WTC11 (cell line): ENCODE measurements around the gene TGFBR2. TPM values are rescaled to one million over a fixed set of nuclear protein-coding genes. Genes with fewer than 3 reads are reported as not detected.

Experiments
- ATAC-seq: fragments of 200-7000 bp; cut with Tn5 transposase; 2 replicates; pipeline ENCODE4 v1.10.0; 2021; ENCODE audit warnings: mild to moderate bottlenecking, moderate library complexity
- CTCF ChIA-PET: fragments of 300-600 bp; sonication (Branson Sonifier 250); formaldehyde crosslinking; loops from one replicate; lab custom pipeline; 2021; ENCODE audit warnings: antibody characterized with exemption; lab: Charles Lee
- POLR2A ChIA-PET: fragments of 350-600 bp; sonication (Branson Sonifier 250); formaldehyde crosslinking; loops from one replicate; lab custom pipeline; 2021; ENCODE audit warnings: antibody characterized with exemption; lab: Charles Lee
- DNase-seq: peaks from one replicate; pipeline ENCODE4 v3.0.0; 2021; ENCODE audit warnings: low spot score
- H3K27ac Mint-ChIP-seq: 2 replicates; pipeline ENCODE4 v1.8.0; 2021; ENCODE audit warnings: mixed read lengths
- H3K27me3 Mint-ChIP-seq: 2 replicates; pipeline ENCODE4 v1.8.0; 2021; ENCODE audit warnings: low read depth, mild to moderate bottlenecking, moderate library complexity, mixed read lengths
- H3K36me3 Mint-ChIP-seq: 2 replicates; pipeline ENCODE4 v1.8.0; 2021; ENCODE audit warnings: mixed read lengths
- H3K4me1 Mint-ChIP-seq: 2 replicates; pipeline ENCODE4 v1.8.0; 2022; ENCODE audit warnings: mixed read lengths
- H3K4me3 Mint-ChIP-seq: 2 replicates; pipeline ENCODE4 v1.8.0; 2021; ENCODE audit warnings: mild to moderate bottlenecking, moderate library complexity, mixed read lengths
- H3K9me3 Mint-ChIP-seq: 2 replicates; pipeline ENCODE4 v1.8.0; 2021; ENCODE audit warnings: mixed read lengths
- CBFB ChIP-seq: sonication (generic); formaldehyde crosslinking; IDR thresholded peaks from 2 replicates; pipeline ENCODE4 v1.8.1; 2022; ENCODE audit warnings: mild to moderate bottlenecking, low read depth, missing genetic modification reagents
- CREM ChIP-seq: sonication (generic); formaldehyde crosslinking; IDR thresholded peaks from 2 replicates; pipeline ENCODE4 v1.8.1; 2022; ENCODE audit warnings: mild to moderate bottlenecking, missing genetic modification reagents, moderate library complexity
- JAZF1 ChIP-seq: fragments of 250-450 bp; sonication (Bioruptor Pico); IDR thresholded peaks from 2 replicates; pipeline ENCODE4 v1.9.0; 2021; ENCODE audit warnings: moderate library complexity, mild to moderate bottlenecking, inconsistent platforms
- SMAD3 ChIP-seq: sonication (generic); formaldehyde crosslinking; IDR thresholded peaks from 2 replicates; pipeline ENCODE4 v1.8.0; 2022; ENCODE audit warnings: missing genetic modification reagents, mild to moderate bottlenecking, borderline replicate concordance
- total RNA-seq: library from RNA; stranded (reverse); gene quantifications from 3 replicates; pipeline ENCODE4 v1.2.3, GENCODE V29; 2021
- TF ChIP-seq, protein P1 (sequence below): sonication (generic); formaldehyde crosslinking; conservative IDR thresholded peaks from 2 replicates; pipeline ENCODE4 v1.8.1; 2023; ENCODE audit warnings: mild to moderate bottlenecking, low read depth, missing genetic modification reagents, moderate library complexity
- TF ChIP-seq, protein P2 (sequence below): sonication (generic); formaldehyde crosslinking; IDR thresholded peaks from 2 replicates; pipeline ENCODE4 v1.8.1; 2022; ENCODE audit warnings: low read depth, missing genetic modification reagents, borderline replicate concordance
- TF ChIP-seq, protein P3 (sequence below): sonication (generic); formaldehyde crosslinking; IDR thresholded peaks from 2 replicates; pipeline ENCODE4 v1.8.1; 2022; ENCODE audit warnings: missing genetic modification reagents, borderline replicate concordance
- TF ChIP-seq, protein P4 (sequence below): sonication (generic); formaldehyde crosslinking; IDR thresholded peaks from 2 replicates; pipeline ENCODE4 v1.8.1; 2022; ENCODE audit warnings: mild to moderate bottlenecking, moderate library complexity, missing genetic modification reagents
- TF ChIP-seq, protein P5 (sequence below): fragments of 250-450 bp; sonication (Bioruptor Pico); conservative IDR thresholded peaks from 2 replicates; pipeline ENCODE4 v1.9.0; 2021; ENCODE audit warnings: mild to moderate bottlenecking
- TF ChIP-seq, protein P6 (sequence below): sonication (generic); formaldehyde crosslinking; IDR thresholded peaks from 2 replicates; pipeline ENCODE4 v1.8.0; 2023; ENCODE audit warnings: missing genetic modification reagents, mild to moderate bottlenecking, borderline replicate concordance
- TF ChIP-seq, protein P7 (sequence below): sonication (generic); formaldehyde crosslinking; IDR thresholded peaks from 2 replicates; pipeline ENCODE4 v1.8.0; 2022; ENCODE audit warnings: mild to moderate bottlenecking, missing genetic modification reagents
- TF ChIP-seq, protein P8 (sequence below): sonication (generic); formaldehyde crosslinking; IDR thresholded peaks from 2 replicates; pipeline ENCODE4 v1.8.0; 2022; ENCODE audit warnings: mild to moderate bottlenecking, missing genetic modification reagents
- TF ChIP-seq, protein P9 (sequence below): sonication (generic); formaldehyde crosslinking; conservative IDR thresholded peaks from 2 replicates; pipeline ENCODE4 v1.8.1; 2022; ENCODE audit warnings: mild to moderate bottlenecking, missing genetic modification reagents
- TF ChIP-seq, protein P10 (sequence below): sonication (generic); formaldehyde crosslinking; IDR thresholded peaks from 2 replicates; pipeline ENCODE4 v1.8.0; 2022; ENCODE audit warnings: mild to moderate bottlenecking, missing genetic modification reagents

Gene TGFBR2
- total RNA-seq, 1 experiment from 2014 or later: 9.6 TPM

DNA sequence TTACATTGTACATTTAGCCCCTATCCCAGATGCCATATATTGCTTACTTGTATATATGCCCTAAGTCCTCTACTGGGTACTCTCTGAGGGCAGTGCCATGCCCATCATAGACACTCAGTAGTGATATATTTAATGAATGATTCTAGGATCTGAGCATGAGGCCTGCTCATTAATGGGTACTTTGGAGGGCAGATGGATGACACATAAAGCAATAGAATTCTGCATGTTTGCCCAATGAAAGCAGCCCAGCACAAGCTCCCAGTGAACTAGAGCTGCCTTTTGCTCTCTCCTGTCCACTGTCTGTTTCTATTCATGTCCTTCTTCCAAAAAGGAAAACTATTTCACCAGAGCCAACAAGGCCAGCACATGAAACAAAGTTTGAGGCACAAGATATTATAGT lies 63.9 kb downstream of the TGFBR2 start (continued):
- TF ChIP-seq, protein P1, sequence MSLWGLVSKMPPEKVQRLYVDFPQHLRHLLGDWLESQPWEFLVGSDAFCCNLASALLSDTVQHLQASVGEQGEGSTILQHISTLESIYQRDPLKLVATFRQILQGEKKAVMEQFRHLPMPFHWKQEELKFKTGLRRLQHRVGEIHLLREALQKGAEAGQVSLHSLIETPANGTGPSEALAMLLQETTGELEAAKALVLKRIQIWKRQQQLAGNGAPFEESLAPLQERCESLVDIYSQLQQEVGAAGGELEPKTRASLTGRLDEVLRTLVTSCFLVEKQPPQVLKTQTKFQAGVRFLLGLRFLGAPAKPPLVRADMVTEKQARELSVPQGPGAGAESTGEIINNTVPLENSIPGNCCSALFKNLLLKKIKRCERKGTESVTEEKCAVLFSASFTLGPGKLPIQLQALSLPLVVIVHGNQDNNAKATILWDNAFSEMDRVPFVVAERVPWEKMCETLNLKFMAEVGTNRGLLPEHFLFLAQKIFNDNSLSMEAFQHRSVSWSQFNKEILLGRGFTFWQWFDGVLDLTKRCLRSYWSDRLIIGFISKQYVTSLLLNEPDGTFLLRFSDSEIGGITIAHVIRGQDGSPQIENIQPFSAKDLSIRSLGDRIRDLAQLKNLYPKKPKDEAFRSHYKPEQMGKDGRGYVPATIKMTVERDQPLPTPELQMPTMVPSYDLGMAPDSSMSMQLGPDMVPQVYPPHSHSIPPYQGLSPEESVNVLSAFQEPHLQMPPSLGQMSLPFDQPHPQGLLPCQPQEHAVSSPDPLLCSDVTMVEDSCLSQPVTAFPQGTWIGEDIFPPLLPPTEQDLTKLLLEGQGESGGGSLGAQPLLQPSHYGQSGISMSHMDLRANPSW (CRISPR knock-in tag): no peak
- TF ChIP-seq, protein P2, sequence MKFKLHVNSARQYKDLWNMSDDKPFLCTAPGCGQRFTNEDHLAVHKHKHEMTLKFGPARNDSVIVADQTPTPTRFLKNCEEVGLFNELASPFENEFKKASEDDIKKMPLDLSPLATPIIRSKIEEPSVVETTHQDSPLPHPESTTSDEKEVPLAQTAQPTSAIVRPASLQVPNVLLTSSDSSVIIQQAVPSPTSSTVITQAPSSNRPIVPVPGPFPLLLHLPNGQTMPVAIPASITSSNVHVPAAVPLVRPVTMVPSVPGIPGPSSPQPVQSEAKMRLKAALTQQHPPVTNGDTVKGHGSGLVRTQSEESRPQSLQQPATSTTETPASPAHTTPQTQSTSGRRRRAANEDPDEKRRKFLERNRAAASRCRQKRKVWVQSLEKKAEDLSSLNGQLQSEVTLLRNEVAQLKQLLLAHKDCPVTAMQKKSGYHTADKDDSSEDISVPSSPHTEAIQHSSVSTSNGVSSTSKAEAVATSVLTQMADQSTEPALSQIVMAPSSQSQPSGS: no peak
- TF ChIP-seq, protein P3, sequence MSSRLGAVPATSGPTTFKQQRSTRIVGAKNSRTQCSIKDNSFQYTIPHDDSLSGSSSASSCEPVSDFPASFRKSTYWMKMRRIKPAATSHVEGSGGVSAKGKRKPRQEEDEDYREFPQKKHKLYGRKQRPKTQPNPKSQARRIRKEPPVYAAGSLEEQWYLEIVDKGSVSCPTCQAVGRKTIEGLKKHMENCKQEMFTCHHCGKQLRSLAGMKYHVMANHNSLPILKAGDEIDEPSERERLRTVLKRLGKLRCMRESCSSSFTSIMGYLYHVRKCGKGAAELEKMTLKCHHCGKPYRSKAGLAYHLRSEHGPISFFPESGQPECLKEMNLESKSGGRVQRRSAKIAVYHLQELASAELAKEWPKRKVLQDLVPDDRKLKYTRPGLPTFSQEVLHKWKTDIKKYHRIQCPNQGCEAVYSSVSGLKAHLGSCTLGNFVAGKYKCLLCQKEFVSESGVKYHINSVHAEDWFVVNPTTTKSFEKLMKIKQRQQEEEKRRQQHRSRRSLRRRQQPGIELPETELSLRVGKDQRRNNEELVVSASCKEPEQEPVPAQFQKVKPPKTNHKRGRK: no peak
- TF ChIP-seq JAZF1 (CRISPR knock-in tag): no peak
- TF ChIP-seq, protein P4, sequence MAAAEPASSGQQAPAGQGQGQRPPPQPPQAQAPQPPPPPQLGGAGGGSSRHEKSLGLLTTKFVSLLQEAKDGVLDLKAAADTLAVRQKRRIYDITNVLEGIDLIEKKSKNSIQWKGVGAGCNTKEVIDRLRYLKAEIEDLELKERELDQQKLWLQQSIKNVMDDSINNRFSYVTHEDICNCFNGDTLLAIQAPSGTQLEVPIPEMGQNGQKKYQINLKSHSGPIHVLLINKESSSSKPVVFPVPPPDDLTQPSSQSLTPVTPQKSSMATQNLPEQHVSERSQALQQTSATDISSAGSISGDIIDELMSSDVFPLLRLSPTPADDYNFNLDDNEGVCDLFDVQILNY (CRISPR knock-in tag): no peak
- TF ChIP-seq, protein P5, sequence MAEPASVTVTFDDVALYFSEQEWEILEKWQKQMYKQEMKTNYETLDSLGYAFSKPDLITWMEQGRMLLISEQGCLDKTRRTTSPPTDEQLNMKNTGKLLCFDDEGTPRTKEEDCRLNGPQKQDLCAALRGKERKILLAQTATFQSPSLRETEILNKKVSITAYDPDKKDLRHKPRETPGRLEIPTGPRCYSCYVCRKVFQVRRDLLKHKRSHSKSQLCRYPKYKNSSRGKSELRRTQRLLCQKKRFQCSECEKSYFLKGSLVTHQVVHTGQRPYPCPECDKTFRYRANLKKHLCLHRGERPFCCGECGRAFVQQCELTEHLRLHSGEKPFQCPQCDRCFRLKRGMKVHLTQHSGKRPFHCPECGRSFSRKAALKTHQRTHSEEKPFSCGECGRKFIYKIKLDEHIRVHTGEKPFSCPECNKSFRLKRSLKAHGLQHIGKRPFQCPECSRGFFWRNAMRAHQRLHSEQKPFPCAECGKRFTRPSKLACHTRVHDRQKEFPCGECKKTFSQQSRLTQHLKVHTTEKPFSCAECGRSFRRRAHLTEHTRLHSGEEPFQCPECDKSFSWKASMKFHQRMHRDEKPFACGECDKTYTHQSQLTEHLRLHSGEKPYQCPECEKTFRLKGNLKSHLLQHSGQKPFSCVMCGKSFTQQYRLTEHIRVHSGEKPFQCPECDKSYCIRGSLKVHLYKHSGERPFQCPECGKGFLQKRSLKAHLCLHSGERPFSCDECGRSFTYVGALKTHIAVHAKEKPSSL (CRISPR knock-in tag): no peak
- TF ChIP-seq, protein P6, sequence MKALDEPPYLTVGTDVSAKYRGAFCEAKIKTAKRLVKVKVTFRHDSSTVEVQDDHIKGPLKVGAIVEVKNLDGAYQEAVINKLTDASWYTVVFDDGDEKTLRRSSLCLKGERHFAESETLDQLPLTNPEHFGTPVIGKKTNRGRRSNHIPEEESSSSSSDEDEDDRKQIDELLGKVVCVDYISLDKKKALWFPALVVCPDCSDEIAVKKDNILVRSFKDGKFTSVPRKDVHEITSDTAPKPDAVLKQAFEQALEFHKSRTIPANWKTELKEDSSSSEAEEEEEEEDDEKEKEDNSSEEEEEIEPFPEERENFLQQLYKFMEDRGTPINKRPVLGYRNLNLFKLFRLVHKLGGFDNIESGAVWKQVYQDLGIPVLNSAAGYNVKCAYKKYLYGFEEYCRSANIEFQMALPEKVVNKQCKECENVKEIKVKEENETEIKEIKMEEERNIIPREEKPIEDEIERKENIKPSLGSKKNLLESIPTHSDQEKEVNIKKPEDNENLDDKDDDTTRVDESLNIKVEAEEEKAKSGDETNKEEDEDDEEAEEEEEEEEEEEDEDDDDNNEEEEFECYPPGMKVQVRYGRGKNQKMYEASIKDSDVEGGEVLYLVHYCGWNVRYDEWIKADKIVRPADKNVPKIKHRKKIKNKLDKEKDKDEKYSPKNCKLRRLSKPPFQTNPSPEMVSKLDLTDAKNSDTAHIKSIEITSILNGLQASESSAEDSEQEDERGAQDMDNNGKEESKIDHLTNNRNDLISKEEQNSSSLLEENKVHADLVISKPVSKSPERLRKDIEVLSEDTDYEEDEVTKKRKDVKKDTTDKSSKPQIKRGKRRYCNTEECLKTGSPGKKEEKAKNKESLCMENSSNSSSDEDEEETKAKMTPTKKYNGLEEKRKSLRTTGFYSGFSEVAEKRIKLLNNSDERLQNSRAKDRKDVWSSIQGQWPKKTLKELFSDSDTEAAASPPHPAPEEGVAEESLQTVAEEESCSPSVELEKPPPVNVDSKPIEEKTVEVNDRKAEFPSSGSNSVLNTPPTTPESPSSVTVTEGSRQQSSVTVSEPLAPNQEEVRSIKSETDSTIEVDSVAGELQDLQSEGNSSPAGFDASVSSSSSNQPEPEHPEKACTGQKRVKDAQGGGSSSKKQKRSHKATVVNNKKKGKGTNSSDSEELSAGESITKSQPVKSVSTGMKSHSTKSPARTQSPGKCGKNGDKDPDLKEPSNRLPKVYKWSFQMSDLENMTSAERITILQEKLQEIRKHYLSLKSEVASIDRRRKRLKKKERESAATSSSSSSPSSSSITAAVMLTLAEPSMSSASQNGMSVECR (CRISPR knock-in tag): no peak

DNA sequence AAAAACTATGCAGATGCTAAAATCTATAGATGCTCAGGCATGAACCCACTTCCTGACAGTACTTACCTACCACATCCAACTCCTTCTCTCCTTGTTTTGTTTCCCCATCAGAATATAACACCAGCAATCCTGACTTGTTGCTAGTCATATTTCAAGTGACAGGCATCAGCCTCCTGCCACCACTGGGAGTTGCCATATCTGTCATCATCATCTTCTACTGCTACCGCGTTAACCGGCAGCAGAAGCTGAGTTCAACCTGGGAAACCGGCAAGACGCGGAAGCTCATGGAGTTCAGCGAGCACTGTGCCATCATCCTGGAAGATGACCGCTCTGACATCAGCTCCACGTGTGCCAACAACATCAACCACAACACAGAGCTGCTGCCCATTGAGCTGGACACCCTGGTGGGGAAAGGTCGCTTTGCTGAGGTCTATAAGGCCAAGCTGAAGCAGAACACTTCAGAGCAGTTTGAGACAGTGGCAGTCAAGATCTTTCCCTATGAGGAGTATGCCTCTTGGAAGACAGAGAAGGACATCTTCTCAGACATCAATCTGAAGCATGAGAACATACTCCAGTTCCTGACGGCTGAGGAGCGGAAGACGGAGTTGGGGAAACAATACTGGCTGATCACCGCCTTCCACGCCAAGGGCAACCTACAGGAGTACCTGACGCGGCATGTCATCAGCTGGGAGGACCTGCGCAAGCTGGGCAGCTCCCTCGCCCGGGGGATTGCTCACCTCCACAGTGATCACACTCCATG lies 65.3 kb downstream of the TGFBR2 start:
- TF ChIP-seq, protein P7, sequence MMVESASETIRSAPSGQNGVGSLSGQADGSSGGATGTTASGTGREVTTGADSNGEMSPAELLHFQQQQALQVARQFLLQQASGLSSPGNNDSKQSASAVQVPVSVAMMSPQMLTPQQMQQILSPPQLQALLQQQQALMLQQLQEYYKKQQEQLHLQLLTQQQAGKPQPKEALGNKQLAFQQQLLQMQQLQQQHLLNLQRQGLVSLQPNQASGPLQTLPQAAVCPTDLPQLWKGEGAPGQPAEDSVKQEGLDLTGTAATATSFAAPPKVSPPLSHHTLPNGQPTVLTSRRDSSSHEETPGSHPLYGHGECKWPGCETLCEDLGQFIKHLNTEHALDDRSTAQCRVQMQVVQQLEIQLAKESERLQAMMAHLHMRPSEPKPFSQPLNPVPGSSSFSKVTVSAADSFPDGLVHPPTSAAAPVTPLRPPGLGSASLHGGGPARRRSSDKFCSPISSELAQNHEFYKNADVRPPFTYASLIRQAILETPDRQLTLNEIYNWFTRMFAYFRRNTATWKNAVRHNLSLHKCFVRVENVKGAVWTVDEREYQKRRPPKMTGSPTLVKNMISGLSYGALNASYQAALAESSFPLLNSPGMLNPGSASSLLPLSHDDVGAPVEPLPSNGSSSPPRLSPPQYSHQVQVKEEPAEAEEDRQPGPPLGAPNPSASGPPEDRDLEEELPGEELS (CRISPR knock-in tag): no peak
- TF ChIP-seq, protein P8, sequence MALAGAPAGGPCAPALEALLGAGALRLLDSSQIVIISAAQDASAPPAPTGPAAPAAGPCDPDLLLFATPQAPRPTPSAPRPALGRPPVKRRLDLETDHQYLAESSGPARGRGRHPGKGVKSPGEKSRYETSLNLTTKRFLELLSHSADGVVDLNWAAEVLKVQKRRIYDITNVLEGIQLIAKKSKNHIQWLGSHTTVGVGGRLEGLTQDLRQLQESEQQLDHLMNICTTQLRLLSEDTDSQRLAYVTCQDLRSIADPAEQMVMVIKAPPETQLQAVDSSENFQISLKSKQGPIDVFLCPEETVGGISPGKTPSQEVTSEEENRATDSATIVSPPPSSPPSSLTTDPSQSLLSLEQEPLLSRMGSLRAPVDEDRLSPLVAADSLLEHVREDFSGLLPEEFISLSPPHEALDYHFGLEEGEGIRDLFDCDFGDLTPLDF (CRISPR knock-in tag): no peak
- TF ChIP-seq SMAD3 (no peak), CREM (no peak), CBFB (no peak)
- TF ChIP-seq, protein P9, sequence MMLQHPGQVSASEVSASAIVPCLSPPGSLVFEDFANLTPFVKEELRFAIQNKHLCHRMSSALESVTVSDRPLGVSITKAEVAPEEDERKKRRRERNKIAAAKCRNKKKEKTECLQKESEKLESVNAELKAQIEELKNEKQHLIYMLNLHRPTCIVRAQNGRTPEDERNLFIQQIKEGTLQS (CRISPR knock-in tag): no peak
- TF ChIP-seq, protein P10, sequence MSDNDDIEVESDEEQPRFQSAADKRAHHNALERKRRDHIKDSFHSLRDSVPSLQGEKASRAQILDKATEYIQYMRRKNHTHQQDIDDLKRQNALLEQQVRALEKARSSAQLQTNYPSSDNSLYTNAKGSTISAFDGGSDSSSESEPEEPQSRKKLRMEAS (CRISPR knock-in tag): no peak
- DNase-seq (no peak), ATAC-seq (no peak)
- ChIA-PET POLR2A (no interaction called here), CTCF (interaction anchor here (0.5 kb wide), 1 partner anchor 326 kb away, joined by 4 read pairs; no protein-coding TSS in a partner anchor)
- Mint-ChIP-seq H3K4me3 (no peak overlapping the region), H3K9me3 (no peaks in the 10 kb centered on the region), H3K27ac (no peak overlapping the region), H3K4me1 (peaks cover 23% of the 10 kb centered on the region), H3K36me3 (peaks cover 73% of the 10 kb centered on the region), H3K27me3 (no peaks in the 10 kb centered on the region)
